BE2C (cell line): ENCODE results near the gene MUCL3. TPM values are rescaled to one million over a fixed set of nuclear protein-coding genes. Genes with fewer than 3 reads are reported as not detected.

ENCODE experiments used
- DNase-seq: peaks from one replicate; pipeline ENCODE4 v3.0.0-alpha.2; 2020
- H3K27me3 ChIP-seq: fragments of 250-450 bp; sonication (Bioruptor Pico); 2 replicates; pipeline ENCODE4 v1.5.1; 2020; ENCODE audit warnings: mild to moderate bottlenecking
- H3K36me3 ChIP-seq: fragments of 250-450 bp; sonication (Bioruptor Pico); 2 replicates; pipeline ENCODE4 v1.5.1; 2020; ENCODE audit warnings: mild to moderate bottlenecking
- H3K4me1 ChIP-seq: fragments of 250-450 bp; sonication (Bioruptor Pico); 2 replicates; pipeline ENCODE4 v1.5.1; 2020
- H3K4me3 ChIP-seq: 2 replicates; pipeline ENCODE4 v1.5.1; 2011; ENCODE audit warnings: low read depth, low read length
- H3K9me3 ChIP-seq: fragments of 250-450 bp; sonication (Bioruptor Pico); 2 replicates; pipeline ENCODE4 v1.5.1; 2020
- CTCF ChIP-seq: IDR thresholded peaks from 2 replicates; pipeline ENCODE4 v1.5.1; 2012; ENCODE audit warnings: mild to moderate bottlenecking, low read depth, low read length
- polyA plus RNA-seq: library from polyadenylated mRNA; unstranded; fragments of >200 nt; gene quantifications from one replicate; pipeline ENCODE4 v1.2.1, GENCODE V29; 2012; ENCODE audit warnings: low read depth, missing spikeins; ENCODE audit not compliant: insufficient read length, insufficient read depth

Gene MUCL3
- not detected for polyA plus RNA-seq

- no peak for TF ChIP-seq CTCF
- Histone ChIP-seq H3K27me3 (peaks cover 29% of the 10 kb centered on the region), H3K9me3 (no peaks in the 10 kb centered on the region), H3K4me3 (no peak within 1 kb of the TSS), H3K4me1 (no peaks in the 10 kb centered on the region), H3K36me3 (no peaks in the 10 kb centered on the region)
- no peak for DNase-seq
These were observed at the start of gene MUCL3 for GRCh38 chr6:30940361-30940986. MUCL3 (plus strand) TSS chr6:30940973; CDS start chr6:30941000, 27 bp downstream.

- Histone ChIP-seq H3K4me1 (peaks cover 4% of the 10 kb centered on the region), H3K27me3 (no peaks in the 10 kb centered on the region), H3K9me3 (no peaks in the 10 kb centered on the region), H3K36me3 (no peaks in the 10 kb centered on the region), H3K4me3 (no peak overlapping the region)
- DNase-seq = no peak
- TF ChIP-seq CTCF = no peak
These were observed 49.4 kb upstream of the MUCL3 start for GRCh38 chr6:30891450-30891723.

- no peaks in the 10 kb centered on the region for H3K36me3 ChIP-seq
- no peak for DNase-seq
- no peaks in the 10 kb centered on the region for H3K9me3 ChIP-seq
- no peak overlapping the region for H3K4me3 ChIP-seq
- no peaks in the 10 kb centered on the region for H3K27me3 ChIP-seq
- H3K4me1 ChIP-seq = no peaks in the 10 kb centered on the region
- no peak for TF ChIP-seq CTCF
These were observed 48.8 kb upstream of the MUCL3 start for GRCh38 chr6:30891816-30892538.

GRCh38 chr6:30893001-30893591 lies 47.7 kb upstream of the MUCL3 start:
- no peaks in the 10 kb centered on the region for H3K36me3 ChIP-seq
- H3K4me1 ChIP-seq = no peaks in the 10 kb centered on the region
- no peaks in the 10 kb centered on the region for H3K27me3 ChIP-seq
- no peaks in the 10 kb centered on the region for H3K9me3 ChIP-seq
- DNase-seq = no peak
- peak; percentile 23; the same call in 1 of the 2 replicates for TF ChIP-seq CTCF
- no peak overlapping the region for H3K4me3 ChIP-seq

GRCh38 chr6:30893666-30894065 lies 47.1 kb upstream of the MUCL3 start:
- no peak for TF ChIP-seq CTCF

GRCh38 chr6:30894381-30894780 lies 46.4 kb upstream of the MUCL3 start:
- no peak for DNase-seq
- H3K4me1 ChIP-seq = no peaks in the 10 kb centered on the region
- H3K9me3 ChIP-seq = no peaks in the 10 kb centered on the region
- TF ChIP-seq CTCF = no peak
- H3K4me3 ChIP-seq = no peak overlapping the region
- H3K27me3 ChIP-seq = no peaks in the 10 kb centered on the region
- H3K36me3 ChIP-seq = no peaks in the 10 kb centered on the region

More at GRCh38 chr6:30893666-30894065, 47.1 kb upstream of the MUCL3 start:
- DNase-seq = no peak
- H3K9me3 ChIP-seq = no peaks in the 10 kb centered on the region
- no peaks in the 10 kb centered on the region for H3K27me3 ChIP-seq
- H3K4me3 ChIP-seq = no peak overlapping the region
- H3K4me1 ChIP-seq = no peaks in the 10 kb centered on the region
- no peaks in the 10 kb centered on the region for H3K36me3 ChIP-seq
